HS-27A (cell line): ENCODE results near the gene MCEMP1.

Experiments used
- DNase-seq: peaks from one replicate; pipeline ENCODE4 v3.0.0-alpha.2; 2012; ENCODE audit warnings: low read depth, missing footprints

The MCEMP1 gene

GRCh38 chr19:7670790-7671189 is 6.1 kb upstream of the MCEMP1 start:
- DNase-seq, result no peak

DNA sequence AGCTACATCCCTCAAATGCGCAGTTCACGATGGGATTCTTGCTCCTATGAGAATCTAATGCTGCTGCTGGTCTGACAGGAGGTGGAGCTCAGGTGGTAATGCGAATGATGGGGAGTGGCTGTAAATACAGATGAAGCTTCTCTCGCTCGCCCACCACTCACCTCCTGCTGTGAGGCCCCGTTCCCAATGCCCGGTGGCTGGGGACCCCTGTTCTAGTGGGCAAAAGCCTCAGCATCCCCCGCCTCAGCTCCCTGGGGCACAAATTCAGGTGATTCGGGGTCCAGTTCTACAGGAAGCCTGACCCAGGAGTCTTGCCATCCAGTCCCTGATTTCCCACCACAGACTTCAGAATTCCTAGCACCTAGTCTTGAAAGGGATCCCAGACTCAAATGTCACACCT is 4.4 kb upstream of the MCEMP1 start:
- DNase-seq, result no peak

GRCh38 chr19:7674010-7675005 is 2.6 kb upstream of the MCEMP1 start:
- no peak for DNase-seq

DNA sequence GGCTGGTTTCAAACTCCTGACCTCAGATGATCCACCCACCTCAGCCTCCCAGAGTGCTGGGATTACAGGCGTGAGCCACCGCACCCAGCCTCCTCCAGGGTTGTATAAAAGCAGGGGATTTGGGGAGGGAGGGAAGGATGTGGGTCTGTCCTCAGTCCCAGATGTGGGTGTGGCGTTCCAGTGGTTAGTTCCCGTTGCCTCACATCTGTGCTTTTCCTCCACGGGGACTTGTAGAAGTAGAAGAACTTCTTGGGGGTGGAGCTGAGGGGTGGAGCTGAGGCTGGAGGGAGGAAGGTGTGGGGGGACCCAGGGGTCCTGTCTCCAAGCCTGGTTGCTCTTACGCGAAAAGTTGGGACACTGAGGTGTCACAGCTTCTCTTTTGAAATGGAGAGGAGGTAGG is 514 bp upstream of the MCEMP1 start:
- no peak for DNase-seq

DNA sequence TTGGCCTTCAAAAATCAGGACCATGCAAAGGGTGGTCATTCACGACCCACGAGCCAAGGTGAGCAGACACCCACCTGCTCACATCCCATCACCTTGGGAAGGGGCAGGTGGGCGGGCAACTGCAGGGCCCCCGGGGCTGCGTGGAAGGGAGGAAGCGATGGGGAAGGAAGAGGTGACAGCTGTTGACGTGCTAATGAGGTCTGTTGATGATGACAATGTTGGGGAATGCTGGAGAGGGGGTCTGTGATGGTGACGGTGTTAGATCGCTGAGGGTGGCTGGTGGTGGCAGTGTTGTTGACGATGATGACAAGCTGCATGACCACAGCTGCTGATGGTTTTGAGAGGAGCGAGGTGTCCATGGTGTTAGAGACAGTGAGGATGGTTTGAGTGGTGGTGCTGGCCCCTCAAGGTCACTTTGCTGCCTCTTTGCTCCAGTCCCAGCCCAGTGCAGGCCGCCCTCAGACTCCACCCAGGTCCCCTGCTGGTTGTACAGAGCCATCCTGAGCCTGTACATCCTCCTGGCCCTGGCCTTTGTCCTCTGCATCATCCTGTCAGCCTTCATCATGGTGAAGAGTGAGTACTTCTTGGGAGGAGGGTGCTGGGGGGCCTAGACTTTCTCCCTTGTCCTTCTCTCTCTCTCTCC is 900 bp downstream of the MCEMP1 start:
- no peak for DNase-seq

DNA sequence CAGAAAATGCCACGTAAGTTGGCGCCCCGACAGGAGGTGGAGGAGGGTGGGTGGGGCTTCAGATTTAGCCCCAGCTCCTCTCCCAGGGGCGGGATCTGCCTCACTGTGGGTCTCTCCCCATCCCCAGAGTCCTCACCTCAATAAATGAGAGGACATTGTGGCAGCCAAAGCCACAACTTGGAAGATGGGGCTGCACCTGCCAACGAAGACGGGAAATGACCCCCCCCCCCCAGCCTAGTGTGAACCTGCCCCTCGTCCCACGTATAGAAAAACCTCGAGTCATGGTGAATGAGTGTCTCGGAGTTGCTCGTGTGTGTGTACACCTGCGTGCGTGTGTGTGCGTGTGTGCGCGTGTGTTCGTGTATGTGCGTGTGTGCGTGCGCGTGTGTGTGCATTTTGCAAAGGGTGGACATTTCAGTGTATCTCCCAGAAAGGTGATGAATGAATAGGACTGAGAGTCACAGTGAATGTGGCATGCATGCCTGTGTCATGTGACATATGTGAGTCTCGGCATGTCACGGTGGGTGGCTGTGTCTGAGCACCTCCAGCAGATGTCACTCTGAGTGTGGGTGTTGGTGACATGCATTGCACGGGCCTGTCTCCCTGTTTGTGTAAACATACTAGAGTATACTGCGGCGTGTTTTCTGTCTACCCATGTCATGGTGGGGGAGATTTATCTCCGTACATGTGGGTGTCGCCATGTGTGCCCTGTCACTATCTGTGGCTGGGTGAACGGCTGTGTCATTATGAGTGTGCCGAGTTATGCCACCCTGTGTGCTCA is 2.3 kb downstream of the MCEMP1 start:
- no peak for DNase-seq

GRCh38 chr19:7679771-7680605 is 3.1 kb downstream of the MCEMP1 start:
- DNase-seq, result no peak

GRCh38 chr19:7680606-7681339 is 3.9 kb downstream of the MCEMP1 start, which contains the start of gene TRAPPC5:
Gene TRAPPC5, plus strand, starts transcription at chr19:7680833. Its CDS starts 1,421 bp downstream, at chr19:7682254.
- DNase-seq, result peak; percentile 11

DNA sequence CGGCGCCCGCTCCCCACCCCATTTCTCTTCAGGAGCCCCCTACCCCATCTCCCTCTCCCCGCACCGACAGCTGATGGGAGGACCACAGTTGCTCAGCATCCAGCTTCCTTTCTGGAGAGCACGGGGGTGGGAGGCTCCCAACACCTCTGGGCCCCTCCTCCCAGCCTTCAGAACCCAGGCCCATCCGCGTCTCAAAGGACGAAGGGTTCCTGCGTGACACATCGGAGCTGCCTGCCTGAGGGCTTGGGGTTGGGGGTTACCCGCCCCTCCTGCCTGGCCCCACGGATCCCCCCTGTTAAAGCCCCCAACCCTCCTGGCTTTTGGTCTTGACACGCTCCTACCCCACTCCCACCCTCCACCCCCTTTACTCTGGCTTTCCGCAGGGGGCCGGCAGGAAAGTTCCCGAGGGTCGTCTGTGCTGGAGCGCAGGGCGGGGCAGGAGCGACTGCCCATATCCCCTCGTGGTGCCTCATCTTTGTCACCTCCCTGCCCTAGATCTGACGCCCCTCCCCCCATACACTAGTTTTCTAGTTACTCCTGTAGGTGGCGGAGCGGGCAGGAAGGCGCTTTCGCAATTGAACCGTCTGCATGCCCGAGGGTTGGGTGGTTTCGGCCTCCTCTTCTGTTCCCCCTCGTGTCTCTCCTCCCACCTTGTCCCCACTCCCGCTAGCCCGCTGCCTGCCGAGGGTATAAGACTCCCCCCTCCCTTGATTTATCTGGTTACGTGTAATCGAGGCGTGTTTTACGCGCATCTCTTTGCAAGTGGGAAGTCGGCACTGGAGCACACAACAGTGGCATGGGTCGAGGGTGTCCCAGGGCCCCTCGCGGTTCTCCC is 4.7 kb downstream of the MCEMP1 start:
- DNase-seq, result no peak

DNA sequence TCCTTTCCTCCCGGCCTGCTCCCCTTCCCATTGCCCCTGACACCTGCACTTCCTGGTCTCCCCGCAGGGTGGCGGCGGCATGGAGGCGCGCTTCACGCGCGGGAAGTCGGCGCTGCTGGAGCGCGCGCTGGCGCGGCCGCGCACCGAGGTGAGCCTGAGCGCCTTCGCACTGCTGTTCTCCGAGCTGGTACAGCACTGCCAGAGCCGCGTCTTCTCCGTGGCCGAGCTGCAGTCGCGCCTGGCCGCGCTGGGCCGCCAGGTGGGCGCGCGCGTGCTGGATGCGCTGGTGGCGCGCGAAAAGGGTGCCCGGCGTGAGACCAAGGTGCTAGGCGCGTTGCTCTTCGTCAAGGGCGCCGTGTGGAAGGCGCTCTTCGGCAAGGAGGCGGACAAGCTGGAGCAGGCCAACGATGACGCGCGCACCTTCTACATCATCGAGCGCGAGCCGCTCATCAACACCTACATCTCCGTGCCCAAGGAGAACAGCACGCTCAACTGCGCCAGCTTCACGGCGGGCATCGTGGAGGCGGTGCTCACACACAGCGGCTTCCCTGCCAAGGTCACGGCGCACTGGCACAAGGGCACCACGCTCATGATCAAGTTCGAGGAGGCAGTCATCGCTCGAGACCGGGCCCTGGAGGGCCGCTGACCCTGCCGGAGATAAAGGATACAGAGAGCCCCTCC is 5.4 kb downstream of the MCEMP1 start:
- no peak for DNase-seq

GRCh38 chr19:7685546-7686445 is 8.9 kb downstream of the MCEMP1 start:
- DNase-seq, result no peak

- no peak for DNase-seq
Measured at GRCh38 chr19:7687177-7687576, 10.3 kb downstream of the MCEMP1 start.

DNA sequence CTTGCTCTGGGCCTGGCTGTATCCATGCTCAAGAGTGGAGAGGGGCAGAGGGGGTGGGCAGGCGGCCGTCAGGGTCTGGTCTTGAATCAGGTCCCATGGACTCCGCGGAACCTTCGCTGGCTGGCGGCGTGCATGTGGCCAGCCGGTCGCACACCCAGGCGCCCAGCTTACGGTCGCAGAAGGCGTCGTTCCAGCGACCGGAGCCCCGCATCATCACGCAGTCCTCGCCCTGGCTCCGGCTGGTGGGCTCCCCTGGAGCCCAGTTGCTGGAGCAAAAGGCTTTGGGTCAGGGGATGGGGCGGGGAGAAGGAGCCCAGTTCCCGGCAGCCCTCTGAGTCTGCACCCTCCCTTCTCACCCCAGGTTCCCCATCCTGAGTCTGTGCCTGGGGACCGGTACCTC is 12.3 kb downstream of the MCEMP1 start:
- no peak for DNase-seq

GRCh38 chr19:7690779-7691258 is 13.9 kb downstream of the MCEMP1 start:
- no peak for DNase-seq

DNA sequence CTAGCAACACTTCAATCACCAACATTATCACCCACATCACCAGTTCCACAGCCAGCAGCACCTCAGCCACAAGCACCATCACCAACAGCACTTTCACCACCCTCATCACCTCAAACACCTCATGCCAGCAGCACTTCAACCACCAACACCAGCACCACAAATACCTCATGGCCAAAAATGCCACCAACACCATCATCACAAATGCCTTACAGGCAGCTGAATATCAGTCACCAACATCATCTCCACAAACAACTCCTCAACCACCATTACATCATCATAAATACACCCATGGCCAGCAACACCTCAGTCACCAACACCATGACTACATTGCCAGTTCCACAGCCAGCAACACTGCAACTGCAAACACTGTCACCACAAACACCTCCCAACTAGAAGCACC is 14.6 kb downstream of the MCEMP1 start:
- no peak for DNase-seq

- DNase-seq, result no peak
Measured at GRCh38 chr19:7692417-7693088, 15.7 kb downstream of the MCEMP1 start.

DNA sequence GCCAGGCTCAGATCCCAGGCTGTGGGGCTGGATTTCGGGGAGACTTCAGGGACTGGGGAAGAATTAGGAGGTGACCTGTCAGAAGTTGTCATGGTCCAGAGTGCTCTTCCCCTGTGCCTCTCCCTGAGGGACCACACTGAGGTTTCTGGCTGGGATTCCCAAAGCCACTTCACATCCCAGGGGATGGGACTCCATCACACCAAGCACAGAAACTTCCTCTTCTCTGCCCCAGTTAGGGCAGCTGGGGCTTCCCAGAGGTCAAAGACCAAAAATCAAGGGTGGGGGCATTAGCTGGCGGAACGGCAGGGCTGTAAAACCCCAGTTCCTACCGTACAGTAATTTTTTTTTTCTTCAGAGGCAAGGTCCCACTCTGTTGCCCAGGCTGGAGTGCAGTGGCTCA is 17.6 kb downstream of the MCEMP1 start:
- no peak for DNase-seq
